H1 (cell line): ENCODE data around the gene FAM81A. TPM values are rescaled to one million over a fixed set of nuclear protein-coding genes. Genes with fewer than 3 reads are reported as not detected.

Source experiments
- ASH2L ChIP-seq: fragments of 200-600, 300-600 bp; sonication (generic); IDR thresholded peaks from one replicate; pipeline ENCODE4 v1.7.1; 2017; ENCODE audit warnings: low read length
- CTBP2 ChIP-seq: IDR thresholded peaks from 2 replicates; pipeline ENCODE4 v1.7.0; 2011; ENCODE audit warnings: borderline replicate concordance, mild to moderate bottlenecking, moderate library complexity, mixed read lengths, low read length; ENCODE audit not compliant: insufficient read depth, insufficient read length
- GTF2F1 ChIP-seq: IDR thresholded peaks from 2 replicates; pipeline ENCODE4 v1.6.1; 2012; ENCODE audit warnings: low read depth, low read length, improper control_type of control experiment, borderline replicate concordance
- KDM5A ChIP-seq: fragments of 200-600 bp; IDR thresholded peaks from 2 replicates; pipeline ENCODE4 v1.7.1; 2012; ENCODE audit warnings: mild to moderate bottlenecking, low read length, inconsistent platforms, mixed read lengths
- POLR2A ChIP-seq, 2 experiments: IDR thresholded peaks; 1 replicate in 1 of 2; 2 replicates in 1 of 2; pipeline ENCODE4 v1.6.1; 2011; ENCODE audit warnings: low read depth in 2 of 2, low read length in 2 of 2, mild to moderate bottlenecking in 2 of 2; ENCODE audit errors: control extremely low read depth in 1 of 2
- POU5F1 ChIP-seq: IDR thresholded peaks from 2 replicates; pipeline ENCODE4 v1.6.1; 2011; ENCODE audit warnings: low read depth, mild to moderate bottlenecking, low read length, moderate library complexity
- SUZ12 ChIP-seq: fragments of 200-600 bp; sonication (generic); IDR thresholded peaks from 2 replicates; pipeline ENCODE4 v1.6.1; 2012; ENCODE audit warnings: mild to moderate bottlenecking, inconsistent platforms, low read length, moderate library complexity, mixed read lengths
- YY1 ChIP-seq: IDR thresholded peaks from 2 replicates; pipeline ENCODE4 v1.6.1; 2011; ENCODE audit warnings: low read depth, mild to moderate bottlenecking, low read length
- polyA plus RNA-seq, 7 experiments: library from polyadenylated mRNA; depleted of rRNA in 3 of 7; stranded (reverse) in 5 of 7; unstranded in 2 of 7; fragments of >200 nt in 5 of 7; fragments of 200-250 nt in 2 of 7; gene quantifications; 1 replicate in 5 of 7; 2 replicates in 1 of 7; 4 replicates in 1 of 7; pipeline versions ENCODE4 v1.2.1 to v1.2.3, GENCODE V29; 2011 to 2013; ENCODE audit warnings: missing spikeins in 2 of 7, mixed read lengths in 2 of 7
- total RNA-seq: library from RNA; stranded (reverse); fragmentation: NEBNext Ultra II Directional; extraction: Animal tissue kit (Norgen Biotek cat#: 25700); gene quantifications from 2 replicates; pipeline ENCODE4 v1.2.1, GENCODE V29; 2021
- TF ChIP-seq, protein P1 (sequence below), 3 experiments: IDR thresholded peaks; 1 replicate in 2 of 3; 2 replicates in 1 of 3; pipeline versions ENCODE4 v1.5.1 to v1.6.1; 2011; ENCODE audit warnings: low read length in 3 of 3, mild to moderate bottlenecking in 3 of 3, inconsistent platforms in 2 of 3, low read depth in 1 of 3, moderate library complexity in 1 of 3; ENCODE audit not compliant: insufficient read depth in 1 of 3; ENCODE audit errors: control extremely low read depth in 1 of 3
- TF ChIP-seq, protein P2 (sequence below): IDR thresholded peaks from 2 replicates; pipeline ENCODE4 v1.6.1; 2011; ENCODE audit warnings: low read length, improper control_type of control experiment
- TF ChIP-seq, protein P3 (sequence below): IDR thresholded peaks from 2 replicates; pipeline ENCODE4 v1.6.1; 2012; ENCODE audit warnings: inconsistent platforms

Gene FAM81A
- total and polyA plus RNA-seq, 2 of the 8 experiments (the other 6 are each of a cell fraction or from before 2014, with no cell fraction given): 0.56 to 3.0 TPM

DNA sequence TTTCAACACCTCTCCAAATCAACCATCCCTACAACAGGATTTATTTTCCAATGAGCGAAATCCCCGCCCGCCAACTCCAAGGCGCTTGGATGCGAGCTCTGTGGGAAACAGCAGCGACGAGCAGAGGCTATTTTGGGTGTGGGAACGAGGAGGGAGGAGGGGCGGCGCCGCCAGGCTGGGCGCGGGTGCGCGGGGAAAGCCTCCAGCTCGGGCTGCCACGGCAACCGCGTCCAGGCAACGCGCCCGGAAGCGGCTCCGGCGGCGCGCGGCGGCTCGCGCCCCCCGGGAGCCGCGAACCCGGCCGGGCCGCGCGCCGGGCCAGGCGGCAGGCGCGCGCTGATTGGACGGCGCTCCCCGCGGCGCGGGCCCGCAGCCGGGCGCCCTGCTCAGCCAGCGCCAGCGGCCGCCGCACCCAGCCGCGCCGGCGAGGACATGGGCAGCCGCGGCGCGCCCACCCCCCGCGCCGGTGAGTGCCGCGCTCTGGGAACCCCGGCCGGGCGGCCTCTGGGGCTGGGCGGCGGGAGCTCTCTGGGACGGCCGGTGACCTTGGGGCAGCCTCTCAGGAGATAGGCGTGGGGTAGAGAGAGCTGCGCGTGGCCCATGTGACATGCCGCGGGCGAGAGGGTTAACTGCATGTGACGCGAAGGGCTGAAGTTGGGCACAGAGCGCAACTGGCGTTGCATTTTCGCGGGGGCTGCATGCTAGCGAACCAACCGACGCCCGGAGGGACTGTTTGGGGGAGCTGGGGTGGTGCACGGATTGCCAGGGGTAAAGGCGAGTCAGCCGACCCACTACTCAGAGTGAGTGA is at the start of gene FAM81A (continued):
- no peak for TF ChIP-seq SUZ12
- TF ChIP-seq, protein P1, sequence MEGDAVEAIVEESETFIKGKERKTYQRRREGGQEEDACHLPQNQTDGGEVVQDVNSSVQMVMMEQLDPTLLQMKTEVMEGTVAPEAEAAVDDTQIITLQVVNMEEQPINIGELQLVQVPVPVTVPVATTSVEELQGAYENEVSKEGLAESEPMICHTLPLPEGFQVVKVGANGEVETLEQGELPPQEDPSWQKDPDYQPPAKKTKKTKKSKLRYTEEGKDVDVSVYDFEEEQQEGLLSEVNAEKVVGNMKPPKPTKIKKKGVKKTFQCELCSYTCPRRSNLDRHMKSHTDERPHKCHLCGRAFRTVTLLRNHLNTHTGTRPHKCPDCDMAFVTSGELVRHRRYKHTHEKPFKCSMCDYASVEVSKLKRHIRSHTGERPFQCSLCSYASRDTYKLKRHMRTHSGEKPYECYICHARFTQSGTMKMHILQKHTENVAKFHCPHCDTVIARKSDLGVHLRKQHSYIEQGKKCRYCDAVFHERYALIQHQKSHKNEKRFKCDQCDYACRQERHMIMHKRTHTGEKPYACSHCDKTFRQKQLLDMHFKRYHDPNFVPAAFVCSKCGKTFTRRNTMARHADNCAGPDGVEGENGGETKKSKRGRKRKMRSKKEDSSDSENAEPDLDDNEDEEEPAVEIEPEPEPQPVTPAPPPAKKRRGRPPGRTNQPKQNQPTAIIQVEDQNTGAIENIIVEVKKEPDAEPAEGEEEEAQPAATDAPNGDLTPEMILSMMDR (IDR thresholded peaks at IDR 0.05; ENCODE audit: control extremely low read depth in 1 of 3, insufficient read depth in 1 of 3, low read depth in 1 of 3, low read length in 3 of 3): no peak
- TF ChIP-seq, protein P2, sequence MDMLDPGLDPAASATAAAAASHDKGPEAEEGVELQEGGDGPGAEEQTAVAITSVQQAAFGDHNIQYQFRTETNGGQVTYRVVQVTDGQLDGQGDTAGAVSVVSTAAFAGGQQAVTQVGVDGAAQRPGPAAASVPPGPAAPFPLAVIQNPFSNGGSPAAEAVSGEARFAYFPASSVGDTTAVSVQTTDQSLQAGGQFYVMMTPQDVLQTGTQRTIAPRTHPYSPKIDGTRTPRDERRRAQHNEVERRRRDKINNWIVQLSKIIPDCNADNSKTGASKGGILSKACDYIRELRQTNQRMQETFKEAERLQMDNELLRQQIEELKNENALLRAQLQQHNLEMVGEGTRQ: peak; percentile 13; the same call in 1 of the 2 replicates
- TF ChIP-seq POLR2A (IDR thresholded peaks at IDR 0.05; ENCODE audit: control extremely low read depth in 1 of 2, low read depth in 2 of 2, low read length in 2 of 2): no peak
- TF ChIP-seq, protein P3, sequence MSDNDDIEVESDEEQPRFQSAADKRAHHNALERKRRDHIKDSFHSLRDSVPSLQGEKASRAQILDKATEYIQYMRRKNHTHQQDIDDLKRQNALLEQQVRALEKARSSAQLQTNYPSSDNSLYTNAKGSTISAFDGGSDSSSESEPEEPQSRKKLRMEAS: peak; percentile 89
- TF ChIP-seq CTBP2: no peak
- no peak for TF ChIP-seq POU5F1
- no peak for TF ChIP-seq ASH2L
- TF ChIP-seq GTF2F1: no peak
- TF ChIP-seq KDM5A: no peak
- TF ChIP-seq YY1: no peak
